BLaER1 (cell line): Measurements from ENCODE around the gene TGIF2.
"Not testable (repeated sequence)": the region's sequence is repeated elsewhere in the genome, so short reads cannot be mapped to it uniquely, and the experiment has no call there.

ENCODE experiments used
- H3K27ac ChIP-seq: shearing (Covaris generic); formaldehyde crosslinking; 2 replicates; pipeline ENCODE4 v1.8.1; 2022
- H3K27me3 ChIP-seq: shearing (Covaris generic); formaldehyde crosslinking; 2 replicates; pipeline ENCODE4 v1.8.1; 2022
- H3K36me3 ChIP-seq: shearing (Covaris generic); formaldehyde crosslinking; 2 replicates; pipeline ENCODE4 v1.8.1; 2022
- H3K4me1 ChIP-seq: shearing (Covaris generic); formaldehyde crosslinking; 2 replicates; pipeline ENCODE4 v1.8.1; 2022
- H3K4me2 ChIP-seq: shearing (Covaris generic); formaldehyde crosslinking; 2 replicates; pipeline ENCODE4 v1.8.1; 2022
- H3K4me3 ChIP-seq: shearing (Covaris generic); formaldehyde crosslinking; 2 replicates; pipeline ENCODE4 v1.8.1; 2022
- H3K9ac ChIP-seq: shearing (Covaris generic); formaldehyde crosslinking; 2 replicates; pipeline ENCODE4 v1.8.1; 2022
- H3K9me3 ChIP-seq: shearing (Covaris generic); formaldehyde crosslinking; 2 replicates; pipeline ENCODE4 v1.8.1; 2022
- H4K20me1 ChIP-seq: shearing (Covaris generic); formaldehyde crosslinking; 2 replicates; pipeline ENCODE4 v1.8.1; 2022
- Cebpa-rat ChIP-seq: shearing (Covaris generic); IDR thresholded peaks from 2 replicates; pipeline ENCODE4 v1.8.1; 2022

TGIF2 gene

DNA sequence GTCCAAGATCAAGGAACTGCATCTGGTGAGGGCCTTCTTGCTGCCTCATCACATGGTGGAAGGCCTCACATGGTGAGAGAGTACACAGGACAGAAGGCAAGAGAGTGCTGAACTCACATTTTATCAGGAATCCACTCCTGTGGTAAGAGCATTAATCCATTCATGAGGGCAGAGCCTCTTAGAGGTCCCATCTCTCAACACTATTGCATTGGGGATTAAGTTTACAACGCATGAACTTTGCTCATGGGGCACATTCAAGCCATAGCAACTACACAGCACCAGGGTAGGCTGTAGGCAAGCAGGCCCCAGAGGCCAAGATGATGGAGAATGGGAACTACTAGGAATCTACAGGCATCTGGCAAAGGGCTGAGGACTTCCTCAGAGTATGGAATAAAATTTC, 10.0 kb upstream of the TGIF2 start:
- no peak for TF ChIP-seq Cebpa-rat
- no peaks in the 10 kb centered on the region for H4K20me1 ChIP-seq
- peaks cover 6% of the 10 kb centered on the region; the same call in 1 of the 2 replicates for H3K36me3 ChIP-seq
- H3K4me1 ChIP-seq: no peaks in the 10 kb centered on the region
- H3K9me3 ChIP-seq: peaks cover 17% of the 10 kb centered on the region
- no peak overlapping the region for H3K4me3 ChIP-seq
- no peak overlapping the region for H3K4me2 ChIP-seq
- no peak overlapping the region for H3K9ac ChIP-seq
- H3K27ac ChIP-seq: no peak overlapping the region
- H3K27me3 ChIP-seq: no peaks in the 10 kb centered on the region

DNA sequence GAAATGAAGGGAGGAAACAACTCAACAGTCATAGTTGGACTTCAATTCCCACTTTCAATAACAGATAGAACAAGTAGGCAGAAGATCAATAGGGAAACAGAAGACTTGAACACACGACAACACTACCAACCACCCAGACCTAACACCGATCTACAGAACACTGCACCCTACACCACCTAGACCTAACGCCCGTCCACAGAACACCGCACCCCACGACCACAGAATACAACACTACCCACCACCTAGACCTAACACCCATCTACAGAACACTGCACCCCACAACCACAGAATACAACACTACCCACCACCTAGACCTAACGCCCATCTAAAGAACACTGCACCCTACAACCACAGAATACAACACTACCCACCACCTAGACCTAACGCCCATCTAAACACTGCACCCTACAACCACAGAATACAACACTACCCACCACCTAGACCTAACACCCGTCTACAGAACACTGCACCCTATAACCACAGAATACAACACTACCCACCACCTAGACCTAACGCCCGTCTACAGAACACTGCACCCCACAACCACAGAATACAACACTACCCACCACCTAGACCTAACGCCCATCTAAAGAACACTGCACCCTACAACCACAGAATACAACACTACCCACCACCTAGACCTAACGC, 9.2 kb upstream of the TGIF2 start:
- H3K9me3 ChIP-seq: peaks cover 17% of the 10 kb centered on the region
- not testable (repeated sequence) for H3K4me3 ChIP-seq, H3K9ac ChIP-seq, H3K27me3 ChIP-seq, H3K36me3 ChIP-seq, H3K4me2 ChIP-seq, H4K20me1 ChIP-seq, H3K27ac ChIP-seq, H3K4me1 ChIP-seq

DNA sequence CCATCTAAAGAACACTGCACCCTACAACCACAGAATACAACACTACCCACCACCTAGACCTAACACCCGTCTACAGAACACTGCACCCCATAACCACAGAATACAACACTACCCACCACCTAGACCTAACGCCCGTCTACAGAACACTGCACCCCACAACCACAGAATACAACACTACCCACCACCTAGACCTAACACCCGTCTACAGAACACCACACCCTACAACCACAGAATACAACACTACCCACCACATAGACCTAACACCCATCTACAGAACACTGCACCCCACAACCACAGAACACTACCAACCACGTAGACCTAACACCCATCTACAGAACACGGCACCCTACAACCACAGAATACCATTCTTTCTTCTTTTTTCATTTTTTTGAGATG, 8.7 kb upstream of the TGIF2 start:
- not testable (repeated sequence) for H3K4me2 ChIP-seq, H3K36me3 ChIP-seq, H3K4me1 ChIP-seq, H3K27ac ChIP-seq, H3K4me3 ChIP-seq, H3K27me3 ChIP-seq, H4K20me1 ChIP-seq, H3K9ac ChIP-seq
- H3K9me3 ChIP-seq: peaks cover 17% of the 10 kb centered on the region

DNA sequence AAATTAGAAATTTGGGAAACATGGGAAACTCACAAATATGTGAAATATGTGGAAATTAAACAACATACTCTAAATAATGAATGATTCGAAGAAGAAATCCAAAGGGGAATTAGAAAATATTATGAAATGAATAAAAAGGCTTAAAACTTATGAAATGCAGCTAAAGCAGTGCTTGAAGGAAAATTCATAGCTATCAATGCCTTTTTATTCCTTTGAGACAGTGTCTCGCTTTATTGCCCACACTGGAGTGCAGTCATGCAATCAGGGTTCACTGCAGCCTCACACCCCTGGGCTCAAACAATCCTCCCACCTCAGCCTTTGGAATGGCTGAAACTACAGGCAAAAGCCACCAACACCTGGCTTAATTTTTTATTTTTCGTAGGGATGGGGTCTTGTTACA, 7.9 kb upstream of the TGIF2 start:
- H3K36me3 ChIP-seq: peaks cover 6% of the 10 kb centered on the region; the same call in 1 of the 2 replicates
- H3K4me2 ChIP-seq: no peak overlapping the region
- no peaks in the 10 kb centered on the region for H4K20me1 ChIP-seq
- peaks cover 17% of the 10 kb centered on the region for H3K9me3 ChIP-seq
- H3K4me1 ChIP-seq: no peaks in the 10 kb centered on the region
- H3K27me3 ChIP-seq: no peaks in the 10 kb centered on the region
- no peak overlapping the region for H3K4me3 ChIP-seq
- no peak overlapping the region for H3K9ac ChIP-seq
- no peak for TF ChIP-seq Cebpa-rat
- no peak overlapping the region for H3K27ac ChIP-seq

DNA sequence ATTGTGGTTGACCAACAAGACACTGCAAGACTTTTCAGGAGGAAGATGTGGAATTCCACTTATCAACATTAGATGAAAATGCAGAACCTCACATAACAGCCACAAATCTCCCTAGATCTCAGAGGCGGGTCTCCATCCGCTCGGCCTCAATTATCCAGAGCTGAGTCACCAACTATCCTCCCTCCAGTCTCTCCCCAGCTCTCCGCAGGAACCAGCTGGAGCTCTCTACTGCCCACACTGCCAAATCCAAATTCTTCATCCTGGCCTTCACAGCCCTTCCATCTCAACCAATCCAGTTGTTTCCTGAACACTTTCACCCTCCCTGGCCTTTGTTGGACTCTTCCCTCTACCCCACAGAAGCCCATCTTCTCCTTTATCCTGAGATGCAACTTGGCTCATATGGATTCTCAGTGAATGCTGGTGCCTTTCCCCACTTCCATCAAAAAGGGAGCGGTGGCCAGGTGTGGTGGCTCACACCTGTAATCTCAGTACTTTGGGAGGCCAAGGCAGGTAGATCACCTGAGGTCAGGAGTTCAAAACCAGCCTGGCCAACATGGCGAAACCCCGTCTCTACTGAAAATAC, 3.5 kb upstream of the TGIF2 start:
- Histone ChIP-seq H3K9me3 (peaks cover 12% of the 10 kb centered on the region), H4K20me1 (peaks cover 4% of the 10 kb centered on the region), H3K4me3 (no peak overlapping the region), H3K36me3 (peaks cover 6% of the 10 kb centered on the region; the same call in 1 of the 2 replicates), H3K4me1 (peaks cover 20% of the 10 kb centered on the region), H3K9ac (no peak overlapping the region), H3K4me2 (no peak overlapping the region), H3K27ac (no peak overlapping the region), H3K27me3 (no peaks in the 10 kb centered on the region)
- TF ChIP-seq Cebpa-rat: no peak

DNA sequence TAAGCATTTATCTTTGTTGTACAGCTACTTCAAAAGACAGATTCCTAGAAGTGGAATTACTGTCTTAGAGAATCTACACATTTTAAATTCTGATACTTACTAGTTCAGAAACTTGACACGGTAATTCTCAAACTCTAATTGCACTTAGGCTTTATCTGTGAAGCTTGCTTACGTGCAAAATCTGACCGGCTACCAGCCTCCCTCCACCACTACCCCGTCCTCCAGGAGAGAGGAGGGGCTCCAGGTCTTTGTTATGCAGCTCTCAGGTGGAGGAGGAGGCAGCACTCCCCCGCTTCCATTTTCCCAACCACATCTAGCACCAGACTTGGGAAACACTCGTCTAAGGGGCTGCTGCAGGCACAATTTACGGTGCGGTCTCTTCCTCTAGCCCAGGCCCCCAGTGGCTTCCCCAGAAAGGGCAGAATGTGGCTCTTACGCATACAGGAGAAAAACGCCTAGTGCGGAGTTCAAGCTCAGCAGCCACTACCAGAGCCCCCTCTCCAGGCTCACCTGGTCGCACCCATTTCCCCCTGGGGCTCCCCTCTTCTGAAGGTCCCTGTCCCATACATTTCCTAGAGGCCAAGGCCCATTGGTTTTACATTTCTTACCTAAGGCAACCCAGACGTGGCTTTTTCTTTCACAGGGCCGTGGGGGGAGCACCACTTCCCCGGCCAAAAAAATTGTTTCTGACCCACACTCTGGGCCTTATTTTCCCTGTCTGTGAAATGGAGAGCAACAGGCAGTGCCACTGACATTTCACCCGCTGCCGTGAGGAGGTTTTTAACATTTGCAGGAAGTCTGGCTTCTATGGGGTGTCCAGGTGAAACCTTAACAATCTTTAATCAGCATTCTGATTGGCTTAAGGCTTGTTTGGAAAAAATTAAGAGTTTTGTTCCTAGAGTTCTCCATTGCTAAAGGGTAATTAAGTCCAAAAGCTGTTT, 1.6 kb upstream of the TGIF2 start:
- Histone ChIP-seq H3K9me3 (no peaks in the 10 kb centered on the region), H3K4me1 (peaks cover 37% of the 10 kb centered on the region), H3K4me3 (peak overlapping the region; percentile 93), H3K4me2 (peak overlapping the region; percentile 98), H3K27me3 (no peaks in the 10 kb centered on the region), H3K36me3 (peaks cover 9% of the 10 kb centered on the region), H4K20me1 (peaks cover 23% of the 10 kb centered on the region), H3K9ac (peak overlapping the region; percentile 84), H3K27ac (peak overlapping the region; percentile 91)
- no peak for TF ChIP-seq Cebpa-rat

DNA sequence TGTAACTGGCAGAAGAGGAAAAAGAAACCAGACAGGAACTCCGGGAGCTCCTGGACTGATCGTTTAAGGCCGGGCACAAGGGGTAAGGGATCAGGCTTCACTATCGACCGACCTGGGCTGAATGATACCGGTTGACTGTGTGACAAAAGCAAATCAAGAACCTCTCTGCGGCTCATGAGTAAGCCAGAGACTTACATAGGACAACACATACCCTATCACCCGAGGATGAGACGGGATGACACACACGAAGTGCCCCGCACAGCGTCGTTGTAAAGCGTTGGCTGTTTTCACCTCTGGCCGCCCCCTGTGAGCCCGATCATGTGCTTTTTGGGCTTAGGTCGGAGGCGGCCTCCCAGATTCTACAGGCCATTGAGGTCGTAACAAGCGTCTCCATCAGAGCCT, 695 bp upstream of the TGIF2 start:
- H3K4me1 ChIP-seq: peaks cover 37% of the 10 kb centered on the region

DNA sequence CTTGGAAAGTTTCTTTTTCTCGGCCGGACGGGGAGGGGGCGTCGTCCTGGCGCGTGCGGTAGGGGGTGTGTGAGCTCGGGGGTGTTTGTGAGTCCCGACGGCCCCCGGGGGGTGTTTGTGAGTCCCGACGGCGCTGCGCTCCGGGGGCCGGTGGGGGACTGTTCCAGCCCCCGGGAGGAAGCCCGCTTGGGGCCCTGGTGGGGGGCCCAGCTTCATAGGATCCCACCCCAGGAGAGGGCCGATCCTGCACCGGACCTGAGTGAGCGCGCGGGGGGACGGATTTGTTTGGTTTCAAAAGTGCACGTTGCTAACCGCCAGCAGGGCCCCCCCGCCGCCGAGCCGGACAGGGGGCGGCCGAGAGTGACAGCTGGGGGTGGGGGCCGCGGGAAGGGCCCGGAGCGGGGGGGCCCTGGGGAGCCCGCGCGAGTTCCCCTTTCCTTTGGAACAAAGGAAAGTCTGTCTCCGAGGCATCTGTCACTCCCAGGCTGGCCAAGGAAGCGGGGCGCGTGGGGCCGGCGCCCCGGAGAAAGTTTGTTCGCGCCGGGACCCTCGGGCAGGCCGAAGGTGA, 485 bp downstream of the TGIF2 start:
- Histone ChIP-seq H3K4me1 (peaks cover 37% of the 10 kb centered on the region), H3K4me3 (peak overlapping the region; percentile 93), H4K20me1 (peaks cover 43% of the 10 kb centered on the region), H3K36me3 (peaks cover 29% of the 10 kb centered on the region), H3K27ac (peak overlapping the region; percentile 97), H3K4me2 (peak overlapping the region; percentile 70), H3K27me3 (no peaks in the 10 kb centered on the region), H3K9ac (peak overlapping the region; percentile 98), H3K9me3 (no peaks in the 10 kb centered on the region)
- no peak for TF ChIP-seq Cebpa-rat

More for the DNA sequence above, 695 bp upstream of the TGIF2 start:
- Histone ChIP-seq H3K27me3 (no peaks in the 10 kb centered on the region), H3K4me2 (peak overlapping the region; percentile 98), H3K36me3 (peaks cover 17% of the 10 kb centered on the region), H3K27ac (peak overlapping the region; percentile 91), H3K9me3 (no peaks in the 10 kb centered on the region), H3K9ac (peak overlapping the region; percentile 84), H3K4me3 (peak overlapping the region; percentile 93), H4K20me1 (peaks cover 31% of the 10 kb centered on the region)
- TF ChIP-seq Cebpa-rat: no peak

DNA sequence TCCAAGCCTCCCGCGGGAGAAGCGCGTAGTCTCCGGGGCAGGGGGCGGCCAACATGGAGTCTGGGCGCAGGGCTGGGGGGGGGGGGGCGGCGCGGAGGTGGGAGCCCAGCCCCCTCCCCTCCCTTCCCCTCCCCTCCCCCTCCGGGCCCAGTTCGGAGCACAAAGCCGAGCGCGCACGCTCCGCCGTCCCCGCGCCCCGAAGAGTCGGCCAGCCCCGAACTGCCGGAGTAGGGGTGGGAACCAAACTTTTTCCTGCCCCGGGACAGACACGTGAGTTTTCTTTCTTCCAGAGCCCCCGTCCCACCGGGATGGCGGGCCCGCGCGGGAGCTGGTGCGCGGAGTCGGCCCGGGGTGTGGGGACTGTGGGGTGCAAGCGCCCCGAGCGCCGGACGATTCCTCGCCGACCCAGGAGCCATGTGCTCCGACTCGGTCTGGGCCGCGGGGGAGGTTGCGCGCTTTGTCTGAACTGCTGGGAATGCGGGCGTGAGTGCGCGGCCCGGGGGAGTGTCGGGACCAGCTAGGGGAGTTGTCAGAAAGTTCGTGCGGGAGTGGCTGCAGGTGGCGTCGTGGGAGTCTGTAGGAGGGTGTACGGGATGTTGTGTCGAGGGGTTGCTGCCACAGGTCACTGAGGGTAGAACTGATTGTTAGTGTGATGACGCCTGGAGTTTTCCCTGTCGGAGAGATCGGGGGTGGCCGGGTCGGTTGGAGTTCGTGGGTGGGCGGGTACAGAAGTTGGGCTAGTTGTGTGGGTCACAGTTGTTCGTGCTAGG, 1.2 kb downstream of the TGIF2 start:
- Histone ChIP-seq H3K27me3 (no peaks in the 10 kb centered on the region), H3K36me3 (peaks cover 36% of the 10 kb centered on the region), H3K27ac (peak overlapping the region; percentile 97), H3K9ac (peak overlapping the region; percentile 98), H4K20me1 (peaks cover 50% of the 10 kb centered on the region), H3K4me1 (peaks cover 37% of the 10 kb centered on the region), H3K9me3 (no peaks in the 10 kb centered on the region), H3K4me3 (peak overlapping the region; percentile 93), H3K4me2 (peak overlapping the region; percentile 94)
- no peak for TF ChIP-seq Cebpa-rat
